Measurements from ENCODE around the gene CDKN2A.

CDKN2A gene

GRCh38 chr9:21996858-21997257, 2.7 kb upstream of the CDKN2A start:
- Histone ChIP-seq H3K4me3 (replicated peaks; ENCODE audit: insufficient read depth, low read length) (peak overlapping the region; percentile 68; the same call in 1 of the 2 replicates), H3K27ac (replicated peaks) (peak overlapping the region; percentile 98), H3K27me3 (ENCODE audit: insufficient read depth, poor library complexity, severe bottlenecking) (no peaks in the 10 kb centered on the region)
- no peak for TF ChIP-seq POLR2AphosphoS5 (IDR thresholded peaks at IDR 0.05; ENCODE audit: low read depth)
- TF ChIP-seq SPI1 (IDR thresholded peaks at IDR 0.05; ENCODE audit: borderline replicate concordance, low read depth): no peak
- no peak for TF ChIP-seq REST (IDR thresholded peaks at IDR 0.05; ENCODE audit: insufficient replicate concordance, low read depth)
- TF ChIP-seq CTCF (IDR thresholded peaks at IDR 0.05; ENCODE audit: insufficient read depth, low read length): no peak
- TF ChIP-seq GABPA (IDR thresholded peaks at IDR 0.05; ENCODE audit: low read depth): no peak
- no peak for DNase-seq (ENCODE audit: low read depth in 1 of 2, low spot score in 1 of 2)

GRCh38 chr9:21996438-21996837, 2.2 kb upstream of the CDKN2A start:
- H3K27me3 ChIP-seq (ENCODE audit: insufficient read depth, poor library complexity, severe bottlenecking): no peaks in the 10 kb centered on the region
- DNase-seq (ENCODE audit: low read depth in 1 of 2, low spot score in 1 of 2): no peak
- H3K27ac ChIP-seq (replicated peaks): peak overlapping the region; percentile 98
- peak overlapping the region; percentile 68 for H3K4me3 ChIP-seq (replicated peaks; ENCODE audit: insufficient read depth, low read length)
- no peak for TF ChIP-seq CTCF (IDR thresholded peaks at IDR 0.05; ENCODE audit: insufficient read depth, low read length)
- TF ChIP-seq POLR2AphosphoS5 (IDR thresholded peaks at IDR 0.05; ENCODE audit: low read depth): no peak
- TF ChIP-seq REST (IDR thresholded peaks at IDR 0.05; ENCODE audit: insufficient replicate concordance, low read depth): no peak
- no peak for TF ChIP-seq SPI1 (IDR thresholded peaks at IDR 0.05; ENCODE audit: borderline replicate concordance, low read depth)
- no peak for TF ChIP-seq GABPA (IDR thresholded peaks at IDR 0.05; ENCODE audit: low read depth)

- no peaks in the 10 kb centered on the region for H3K27me3 ChIP-seq (ENCODE audit: insufficient read depth, poor library complexity, severe bottlenecking)
- H3K27ac ChIP-seq (replicated peaks): peak overlapping the region; percentile 98
- H3K4me3 ChIP-seq (replicated peaks; ENCODE audit: insufficient read depth, low read length): peak overlapping the region; percentile 68
- DNase-seq (ENCODE audit: low read depth in 1 of 2, low spot score in 1 of 2): no peak
- no peak for TF ChIP-seq REST (IDR thresholded peaks at IDR 0.05; ENCODE audit: insufficient replicate concordance, low read depth)
- no peak for TF ChIP-seq SPI1 (IDR thresholded peaks at IDR 0.05; ENCODE audit: borderline replicate concordance, low read depth)
- no peak for TF ChIP-seq POLR2AphosphoS5 (IDR thresholded peaks at IDR 0.05; ENCODE audit: low read depth)
- TF ChIP-seq CTCF (IDR thresholded peaks at IDR 0.05; ENCODE audit: insufficient read depth, low read length): no peak
- no peak for TF ChIP-seq GABPA (IDR thresholded peaks at IDR 0.05; ENCODE audit: low read depth)
Measured at GRCh38 chr9:21995666-21996398, 1.6 kb upstream of the CDKN2A start.
